Caco-2 (cell line): ENCODE measurements around the gene B3GAT1. TPM values are rescaled to one million over a fixed set of nuclear protein-coding genes. Genes with fewer than 3 reads are reported as not detected.

Experiments used
- BruUV-seq: library from RNA; stranded (reverse); fragments of 400-500 nt; replicated peaks from 2 replicates; lab custom pipeline; 2021; lab: Mats Ljungman, UMichigan
- CTCF ChIA-PET: fragments of 300-600 bp; sonication (Branson Sonifier 250); formaldehyde crosslinking; loops from one replicate; lab custom pipeline; 2022; ENCODE audit warnings: antibody characterized with exemption; lab: Charles Lee
- POLR2A ChIA-PET: fragments of 300-600 bp; sonication (Branson Sonifier 250); formaldehyde crosslinking; loops from one replicate; lab custom pipeline; 2022; ENCODE audit warnings: antibody characterized with exemption; lab: Charles Lee
- DNase-seq, 2 experiments: peaks; one replicate each; pipeline versions ENCODE4 v3.0.0 to v3.0.0-alpha.2; 2020 to 2022
- H3K27me3 ChIP-seq: replicated peaks from 2 replicates; pipeline ENCODE4 v1.6.0; 2011; ENCODE audit warnings: low read length; ENCODE audit not compliant: control insufficient read depth, insufficient read depth
- H3K36me3 ChIP-seq: 2 replicates; pipeline ENCODE4 v1.5.1; 2011; ENCODE audit warnings: low read length; ENCODE audit not compliant: control insufficient read depth, insufficient read depth
- H3K4me1 ChIP-seq: fragments of 250-450 bp; sonication (Bioruptor Pico); 2 replicates; pipeline ENCODE4 v1.5.1; 2020; ENCODE audit warnings: mild to moderate bottlenecking
- H3K4me3 ChIP-seq: 2 replicates; pipeline ENCODE4 v1.5.1; 2011; ENCODE audit warnings: low read depth, mild to moderate bottlenecking, control low read depth, low read length
- H3K9me3 ChIP-seq: fragments of 250-450 bp; sonication (Bioruptor Pico); 2 replicates; pipeline ENCODE4 v1.5.1; 2020; ENCODE audit warnings: mild to moderate bottlenecking, moderate library complexity
- H3K27ac Mint-ChIP-seq: one replicate; pipeline ENCODE4 v1.8.0; 2022; ENCODE audit warnings: mixed read lengths; ENCODE audit not compliant: unreplicated experiment
- H3K27me3 Mint-ChIP-seq: one replicate; pipeline ENCODE4 v1.8.0; 2022; ENCODE audit warnings: mixed read lengths; ENCODE audit not compliant: insufficient read depth, unreplicated experiment
- H3K36me3 Mint-ChIP-seq: one replicate; pipeline ENCODE4 v1.8.0; 2022; ENCODE audit warnings: mild to moderate bottlenecking, mixed read lengths; ENCODE audit not compliant: insufficient read depth, unreplicated experiment
- H3K4me1 Mint-ChIP-seq: one replicate; pipeline ENCODE4 v1.8.0; 2022; ENCODE audit warnings: low read depth, mixed read lengths; ENCODE audit not compliant: unreplicated experiment
- H3K4me3 Mint-ChIP-seq: one replicate; pipeline ENCODE4 v1.8.0; 2022; ENCODE audit warnings: mild to moderate bottlenecking, moderate library complexity, mixed read lengths; ENCODE audit not compliant: unreplicated experiment
- H3K9me3 Mint-ChIP-seq: one replicate; pipeline ENCODE4 v1.8.0; 2022; ENCODE audit warnings: mixed read lengths; ENCODE audit not compliant: unreplicated experiment
- CTCF ChIP-seq, 2 experiments: fragments of 200-600 bp in 1 of 2; IDR thresholded peaks; 1 replicate in 1 of 2; 2 replicates in 1 of 2; pipeline versions ENCODE4 v1.5.1 to v1.8.0; 2011 to 2022; ENCODE audit warnings: antibody characterized with exemption in 1 of 2, control low read depth in 1 of 2, inconsistent platforms in 1 of 2, low read depth in 1 of 2, low read length in 1 of 2, mild to moderate bottlenecking in 1 of 2, moderate library complexity in 1 of 2; ENCODE audit not compliant: insufficient read depth in 1 of 2, severe bottlenecking in 1 of 2, unreplicated experiment in 1 of 2
- intact Hi-C: fragments of 100-400 bp; cut with micrococcal nuclease; formaldehyde crosslinking; loops from one replicate; pipeline ENCODE4 v1.10.0; 2022; ENCODE audit not compliant: unreplicated experiment
- total RNA-seq: library from RNA; stranded (reverse); gene quantifications from 2 replicates; pipeline ENCODE4 v1.2.3, GENCODE V29; 2022

B3GAT1 gene
- total RNA-seq, 1 experiment from 2014 or later, result 0.11 TPM

GRCh38 chr11:134364261-134364660 lies 47.8 kb downstream of the B3GAT1 start:
- no peaks in the 10 kb centered on the region for H3K9me3 Mint-ChIP-seq
- no peak overlapping the region for H3K27ac Mint-ChIP-seq
- no peak overlapping the region for H3K4me3 Mint-ChIP-seq
- no peaks in the 10 kb centered on the region for H3K4me1 Mint-ChIP-seq
- no peak for TF ChIP-seq CTCF (IDR thresholded peaks at IDR 0.05; ENCODE audit: insufficient read depth in 1 of 2, low read depth in 1 of 2, low read length in 1 of 2, severe bottlenecking in 1 of 2, unreplicated experiment in 1 of 2)
- ChIA-PET POLR2A (no interaction called here), CTCF (no interaction called here)
- H3K27me3 Mint-ChIP-seq, result no peaks in the 10 kb centered on the region
- H3K9me3 ChIP-seq, result no peaks in the 10 kb centered on the region
- H3K4me3 ChIP-seq, result no peak overlapping the region
- no TSS peak for BruUV-seq
- no peaks in the 10 kb centered on the region for H3K36me3 ChIP-seq
- DNase-seq, result no peak
- intact Hi-C loops, result no loop called here
- no peaks in the 10 kb centered on the region for H3K36me3 Mint-ChIP-seq
- H3K4me1 ChIP-seq, result no peaks in the 10 kb centered on the region
- H3K27me3 ChIP-seq, result no peaks in the 10 kb centered on the region

- Histone ChIP-seq H3K36me3 (no peaks in the 10 kb centered on the region), H3K4me1 (no peaks in the 10 kb centered on the region), H3K4me3 (no peak overlapping the region), H3K9me3 (no peaks in the 10 kb centered on the region), H3K27me3 (no peaks in the 10 kb centered on the region)
- BruUV-seq, result no TSS peak
- no peaks in the 10 kb centered on the region for H3K36me3 Mint-ChIP-seq
- TF ChIP-seq CTCF (IDR thresholded peaks at IDR 0.05; ENCODE audit: insufficient read depth in 1 of 2, low read depth in 1 of 2, low read length in 1 of 2, severe bottlenecking in 1 of 2, unreplicated experiment in 1 of 2), result no peak
- no peak overlapping the region for H3K27ac Mint-ChIP-seq
- H3K27me3 Mint-ChIP-seq, result no peaks in the 10 kb centered on the region
- DNase-seq, result no peak
- H3K4me1 Mint-ChIP-seq, result no peaks in the 10 kb centered on the region
- CTCF ChIA-PET, result no interaction called here
- H3K9me3 Mint-ChIP-seq, result no peaks in the 10 kb centered on the region
- POLR2A ChIA-PET, result no interaction called here
- intact Hi-C loops, result no loop called here
- no peak overlapping the region for H3K4me3 Mint-ChIP-seq
Observed at GRCh38 chr11:134363592-134363991, 48.5 kb downstream of the B3GAT1 start.

- intact Hi-C loops, result no loop called here
- BruUV-seq, result no TSS peak
- Histone ChIP-seq H3K36me3 (no peaks in the 10 kb centered on the region), H3K9me3 (no peaks in the 10 kb centered on the region), H3K27me3 (no peaks in the 10 kb centered on the region), H3K4me1 (no peaks in the 10 kb centered on the region), H3K4me3 (no peak overlapping the region)
- H3K27ac Mint-ChIP-seq, result no peak overlapping the region
- H3K9me3 Mint-ChIP-seq, result no peaks in the 10 kb centered on the region
- no peak overlapping the region for H3K4me3 Mint-ChIP-seq
- CTCF ChIA-PET, result no interaction called here
- no peak for TF ChIP-seq CTCF (IDR thresholded peaks at IDR 0.05; ENCODE audit: insufficient read depth in 1 of 2, low read depth in 1 of 2, low read length in 1 of 2, severe bottlenecking in 1 of 2, unreplicated experiment in 1 of 2)
- no peaks in the 10 kb centered on the region for H3K27me3 Mint-ChIP-seq
- DNase-seq, result no peak
- POLR2A ChIA-PET, result no interaction called here
- H3K36me3 Mint-ChIP-seq, result no peaks in the 10 kb centered on the region
- no peaks in the 10 kb centered on the region for H3K4me1 Mint-ChIP-seq
Observed at GRCh38 chr11:134363161-134363560, 48.9 kb downstream of the B3GAT1 start.
